ENCODE results near the gene SMAP2.

Gene SMAP2

DNA sequence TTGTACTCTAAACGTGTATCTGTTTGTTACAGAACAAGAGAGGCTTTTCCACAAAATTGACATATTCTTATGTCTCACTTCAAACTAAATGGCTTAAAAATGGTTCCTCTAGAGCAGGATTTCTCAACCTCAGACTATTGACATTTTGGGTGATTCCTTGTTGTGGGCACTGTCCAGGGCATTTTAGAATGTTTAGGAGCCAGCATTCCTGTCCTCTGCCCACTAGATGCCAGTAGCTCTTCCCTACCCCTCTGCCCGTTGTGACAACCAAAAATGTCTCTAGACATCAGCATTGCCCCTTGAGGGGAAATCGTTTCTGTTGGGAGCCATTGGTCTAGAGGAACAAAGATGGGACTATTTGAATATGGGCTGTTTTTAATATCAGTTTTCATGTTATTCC, 17.3 kb downstream of the SMAP2 start:
- DNase-seq (ENCODE audit: low read depth) = no peak

DNA sequence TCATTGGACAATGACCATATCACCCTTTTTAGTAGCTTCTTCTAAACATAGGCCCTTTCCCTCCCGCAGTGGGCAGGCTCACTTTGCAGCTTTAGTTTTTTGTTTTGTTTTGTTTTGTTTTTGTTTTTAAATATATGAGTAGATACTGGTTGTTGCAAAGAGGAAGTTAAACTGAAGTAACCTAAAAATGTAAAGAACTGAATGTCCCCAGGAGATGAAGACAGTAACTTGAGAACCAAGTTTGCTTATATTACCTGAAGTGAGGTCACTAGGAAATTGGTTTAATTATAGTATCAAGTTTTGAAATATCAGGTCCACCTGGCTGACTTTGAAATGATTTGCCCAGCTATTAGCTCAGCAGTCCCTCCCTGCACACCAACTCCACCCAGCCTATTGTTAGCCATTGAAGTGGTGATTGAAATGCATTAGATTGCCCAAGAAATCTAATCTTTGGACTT, 18.2 kb downstream of the SMAP2 start:
- DNase-seq (ENCODE audit: low read depth) = no peak

DNA sequence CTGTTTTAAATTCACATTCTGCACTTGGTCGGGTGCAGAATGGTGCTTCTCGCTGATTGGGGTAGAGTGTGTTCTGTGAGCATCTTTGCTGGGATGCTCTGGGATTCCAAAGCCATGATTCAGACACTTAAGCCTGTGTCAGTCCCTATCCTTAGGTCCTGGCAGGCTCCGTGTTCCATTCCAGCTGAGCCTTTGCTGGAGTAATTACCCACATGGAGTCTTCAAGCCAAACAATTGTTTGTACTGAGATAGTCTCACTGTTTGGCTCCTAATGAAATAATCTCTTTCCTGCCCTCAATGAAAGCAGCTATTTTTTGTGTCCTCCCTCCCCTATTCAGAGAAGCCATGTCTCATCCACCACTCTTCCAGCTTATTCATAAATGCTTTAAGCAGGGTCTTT, 18.7 kb downstream of the SMAP2 start:
- no peak for DNase-seq (ENCODE audit: low read depth)

DNA sequence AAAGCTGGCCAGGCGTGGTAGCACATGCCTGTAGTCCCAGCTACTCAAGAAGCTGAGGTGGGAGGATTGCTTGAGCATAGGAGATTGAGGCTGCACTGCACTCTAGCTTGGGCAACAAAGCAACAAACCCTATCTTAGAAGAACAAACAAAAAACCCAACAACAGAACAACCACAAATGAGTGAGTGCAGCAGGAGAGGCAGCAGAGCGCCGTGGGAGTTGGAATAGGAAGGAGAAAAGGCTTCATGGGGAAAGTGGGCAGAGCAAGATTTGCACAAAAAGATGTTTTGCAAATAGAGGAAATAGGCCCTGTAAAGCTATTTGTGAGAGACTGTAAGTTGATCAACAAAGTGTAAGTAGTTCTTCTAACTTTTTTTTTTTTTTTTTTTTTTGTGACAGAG, 19.6 kb downstream of the SMAP2 start:
- no peak for DNase-seq (ENCODE audit: low read depth)

DNA sequence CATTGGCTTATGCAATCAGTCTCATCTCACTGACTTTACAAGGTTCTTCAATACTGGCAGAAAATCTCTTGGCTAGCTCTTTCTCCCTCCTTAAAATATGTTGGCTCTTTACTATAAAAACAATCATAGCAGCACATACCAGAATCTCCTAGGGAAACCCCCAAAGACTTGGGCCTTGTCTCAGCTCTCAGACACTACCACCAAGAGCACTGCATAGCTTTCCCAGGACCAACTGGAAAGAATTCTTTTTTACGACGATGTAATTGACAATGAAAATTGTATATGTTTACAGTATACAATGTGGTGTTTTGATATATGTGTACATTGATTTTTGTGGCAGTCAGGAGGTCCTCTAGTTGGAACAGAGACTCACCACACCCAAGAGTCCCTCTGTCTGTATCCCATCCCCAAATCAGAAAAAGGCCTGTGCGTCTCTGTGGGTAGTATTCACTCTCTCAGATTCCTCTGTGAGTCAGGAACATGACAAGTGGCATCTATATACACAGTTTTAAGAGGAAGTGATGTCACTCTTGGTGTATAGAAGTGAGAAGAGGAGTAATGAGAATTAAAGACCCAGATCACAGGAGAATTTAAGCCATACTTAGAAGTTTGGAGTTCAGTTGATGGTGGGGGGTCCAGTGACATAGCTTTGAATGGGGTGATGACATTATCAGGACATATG, 21.1 kb downstream of the SMAP2 start:
- no peak for DNase-seq (ENCODE audit: low read depth)

DNA sequence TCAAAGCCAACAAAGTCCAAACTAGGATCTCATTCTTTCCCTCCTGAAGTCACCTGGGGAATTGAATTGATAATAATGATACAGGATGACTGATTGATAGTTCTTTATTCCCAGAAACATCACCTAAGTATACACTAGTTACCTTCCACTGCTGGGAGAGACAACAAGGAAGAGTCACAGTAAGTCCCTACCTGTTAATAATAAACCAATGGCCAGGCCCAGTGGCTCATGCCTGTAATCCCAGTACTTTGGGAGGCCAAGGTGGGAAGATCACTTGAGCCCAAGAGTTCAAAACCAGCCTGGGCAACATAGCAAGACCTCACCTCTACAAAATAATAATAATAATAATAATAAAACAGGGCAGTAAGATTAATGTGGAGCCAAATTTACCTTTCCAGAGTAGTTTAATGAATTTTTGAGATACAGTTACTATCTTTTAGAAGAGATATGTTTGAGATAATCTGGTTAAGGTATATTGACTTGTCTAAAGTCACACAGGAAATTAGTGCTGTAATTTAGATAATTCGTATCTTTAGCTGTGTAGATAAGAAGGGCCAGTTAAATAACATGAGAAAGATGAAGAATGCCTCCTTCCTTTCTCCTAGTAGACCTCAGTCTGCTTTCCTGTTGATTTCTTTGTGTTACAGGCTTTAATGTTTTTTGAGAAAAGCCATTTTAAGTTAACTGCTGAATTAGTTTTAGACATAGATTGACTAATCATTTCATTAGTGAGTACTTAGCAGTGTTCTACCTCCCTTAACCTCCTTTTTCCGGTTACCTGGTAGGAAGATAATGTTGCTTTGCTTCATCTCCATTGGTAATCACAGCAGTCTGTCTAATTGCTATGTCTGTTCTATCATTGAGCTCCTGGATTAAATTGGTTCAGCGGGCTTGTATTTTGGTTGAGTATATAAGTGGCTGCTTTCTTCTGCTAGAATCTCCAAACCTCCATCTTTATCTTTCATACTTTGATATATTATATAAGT, 22.0 kb downstream of the SMAP2 start:
- no peak for DNase-seq (ENCODE audit: low read depth)

DNA sequence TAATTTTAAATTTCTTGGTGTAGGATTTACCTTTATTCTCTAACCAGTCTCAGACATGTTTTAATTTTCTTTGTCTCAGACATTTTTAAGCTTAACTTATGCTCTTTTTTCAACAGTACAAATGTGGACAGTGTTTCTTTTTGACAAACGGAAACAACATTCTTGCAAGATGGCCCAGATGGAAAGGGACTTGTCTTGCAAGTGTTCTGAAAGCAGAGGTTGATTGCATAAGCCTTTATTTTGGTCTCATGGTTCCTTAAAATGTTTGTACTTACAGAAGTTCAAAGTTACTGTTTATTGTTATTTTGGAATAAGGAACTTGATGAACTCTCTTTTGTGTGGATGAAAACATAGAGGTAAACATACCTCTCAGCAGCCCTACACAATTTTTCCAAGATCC, 22.9 kb downstream of the SMAP2 start:
- DNase-seq (ENCODE audit: low read depth) = no peak

DNA sequence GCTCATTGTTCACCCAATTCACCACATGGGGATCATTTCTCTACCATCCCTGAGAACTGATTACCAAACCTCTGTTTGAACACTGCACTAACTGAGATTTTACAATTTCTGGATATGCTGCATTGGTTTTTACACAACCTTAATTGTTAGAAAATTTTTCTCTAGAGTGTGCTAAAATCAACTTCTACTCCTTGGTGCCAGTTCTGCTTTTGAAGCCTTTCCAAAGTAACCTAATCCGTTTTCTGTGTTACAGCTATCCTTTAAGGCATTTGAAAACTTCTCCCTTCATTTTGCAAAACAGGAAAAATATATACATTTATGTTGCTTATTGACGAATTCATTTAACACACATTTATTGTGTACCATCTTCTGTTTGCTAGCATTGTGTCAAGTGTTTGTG, 23.7 kb downstream of the SMAP2 start:
- no peak for DNase-seq (ENCODE audit: low read depth)

DNA sequence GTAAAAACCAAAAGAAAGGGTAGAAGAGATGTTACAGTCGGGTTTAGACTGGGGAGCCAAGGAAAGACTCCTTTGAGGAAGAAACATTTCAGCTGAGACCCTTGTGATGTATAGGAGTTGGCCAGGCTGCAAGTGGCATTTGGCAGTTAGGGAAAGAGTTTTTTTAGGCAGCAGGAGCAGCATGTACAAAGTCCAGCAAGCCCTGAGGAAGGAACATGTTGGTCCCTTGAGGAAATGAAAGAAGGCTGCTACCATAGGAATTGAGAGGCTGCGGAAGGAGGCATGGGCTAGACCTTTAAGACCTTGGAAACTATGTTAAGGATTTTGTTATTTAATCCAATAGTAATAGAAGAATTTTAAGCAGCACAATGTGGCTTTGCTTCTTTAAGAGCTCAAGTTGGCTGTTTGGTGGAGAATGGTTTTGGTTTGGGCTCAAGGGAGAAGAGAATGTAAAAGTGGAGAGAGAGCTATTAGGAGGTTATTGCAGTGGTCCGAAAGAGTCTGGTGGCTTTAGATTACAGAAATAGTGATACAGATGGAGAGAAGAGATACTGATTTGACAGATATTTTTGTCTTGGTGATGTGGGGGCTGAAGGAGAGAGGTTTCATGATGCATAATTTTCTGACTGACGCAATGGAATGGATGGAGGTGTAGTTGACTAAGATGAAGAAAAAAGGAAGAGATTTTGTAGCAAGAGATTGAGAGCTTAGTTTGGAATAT, 26.6 kb downstream of the SMAP2 start:
- no peak for DNase-seq (ENCODE audit: low read depth)

DNA sequence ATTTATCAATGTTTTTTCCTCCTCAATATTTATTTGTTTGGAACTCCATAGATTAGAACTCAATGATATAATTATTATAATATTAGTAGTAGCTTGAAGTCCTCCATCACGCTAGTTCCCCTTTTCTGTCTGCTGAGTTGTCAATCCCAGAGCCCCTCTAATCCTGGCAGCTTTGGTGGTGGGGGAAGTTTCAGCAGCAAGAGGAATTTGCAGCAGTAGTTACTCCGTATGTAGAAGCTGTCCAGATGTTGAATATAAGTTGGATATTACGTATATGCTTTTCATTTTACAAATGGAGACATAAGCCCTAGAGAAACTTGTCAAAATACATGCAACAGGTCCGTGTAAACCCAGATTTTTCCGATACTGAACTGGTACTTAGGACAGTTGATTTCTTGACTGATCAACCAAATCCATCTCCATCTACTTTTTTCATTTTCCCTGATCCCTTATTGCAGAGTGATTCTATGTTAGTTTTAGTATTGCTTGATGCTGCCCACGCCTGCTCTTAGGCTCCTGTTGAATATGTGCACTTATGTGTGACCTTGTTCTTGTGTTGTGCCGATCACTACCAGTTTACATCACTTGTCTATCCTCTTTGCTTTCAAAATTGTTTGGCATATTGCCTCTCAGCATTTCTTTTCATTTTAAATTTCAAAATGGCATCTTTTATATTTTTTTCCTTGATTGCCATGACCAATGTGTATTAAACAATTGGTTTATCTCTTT, 28.1 kb downstream of the SMAP2 start:
- DNase-seq (ENCODE audit: low read depth) = no peak

DNA sequence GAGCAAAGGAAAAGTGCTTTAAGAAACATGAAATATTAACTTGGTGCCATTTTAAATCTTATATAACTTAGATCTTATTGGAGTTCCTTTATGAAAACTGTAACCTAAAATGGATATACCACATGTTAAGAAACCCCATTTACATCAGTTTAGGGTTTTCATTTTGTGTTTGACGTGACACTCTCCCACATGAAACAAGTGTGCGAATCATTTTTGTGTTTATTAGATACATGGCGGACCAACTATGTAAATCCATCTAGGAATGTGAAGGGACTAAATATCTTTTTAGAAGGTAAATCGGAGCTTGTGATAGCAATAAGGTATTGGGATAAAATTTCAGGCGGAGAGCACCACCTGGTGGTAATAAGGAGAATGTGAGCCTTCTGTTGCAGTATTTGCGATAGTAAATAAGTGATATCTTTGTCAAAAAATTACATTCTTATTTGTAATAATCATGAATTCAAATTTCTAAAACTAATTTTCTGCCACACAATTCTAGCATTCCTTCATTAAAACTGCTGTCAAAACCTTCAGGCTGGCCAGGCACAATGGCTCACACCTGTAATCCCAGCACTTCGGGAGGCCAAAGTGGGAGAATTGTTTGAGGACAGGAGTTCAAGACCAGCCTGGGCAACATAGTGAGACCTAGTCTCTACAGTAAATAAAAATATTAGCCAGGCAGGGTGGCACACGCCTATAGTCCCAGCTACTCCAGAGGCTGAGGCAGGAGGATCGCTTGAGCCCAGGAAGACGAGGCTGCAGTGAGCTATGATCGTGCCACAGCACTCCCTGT, 31.3 kb downstream of the SMAP2 start:
- DNase-seq (ENCODE audit: low read depth) = no peak

DNA sequence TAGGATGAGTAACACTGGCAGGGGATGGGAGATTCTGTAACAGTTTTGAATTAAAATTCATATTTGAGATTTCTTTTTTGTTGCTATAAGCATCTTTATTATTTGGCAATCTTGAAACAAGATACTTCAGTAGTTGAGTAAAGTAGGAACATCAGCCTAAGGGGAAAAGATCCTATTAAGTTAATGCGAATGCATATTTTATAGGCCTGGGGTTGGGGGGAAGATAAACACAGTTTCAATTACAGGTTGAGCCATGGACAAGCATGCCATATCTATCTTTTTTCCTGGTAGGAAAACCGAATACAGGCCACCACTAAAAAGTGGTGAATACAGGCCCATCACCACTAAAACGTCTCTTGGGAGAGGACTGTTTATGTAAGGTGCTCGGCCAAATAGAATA, 32.3 kb downstream of the SMAP2 start:
- DNase-seq (ENCODE audit: low read depth) = no peak

DNA sequence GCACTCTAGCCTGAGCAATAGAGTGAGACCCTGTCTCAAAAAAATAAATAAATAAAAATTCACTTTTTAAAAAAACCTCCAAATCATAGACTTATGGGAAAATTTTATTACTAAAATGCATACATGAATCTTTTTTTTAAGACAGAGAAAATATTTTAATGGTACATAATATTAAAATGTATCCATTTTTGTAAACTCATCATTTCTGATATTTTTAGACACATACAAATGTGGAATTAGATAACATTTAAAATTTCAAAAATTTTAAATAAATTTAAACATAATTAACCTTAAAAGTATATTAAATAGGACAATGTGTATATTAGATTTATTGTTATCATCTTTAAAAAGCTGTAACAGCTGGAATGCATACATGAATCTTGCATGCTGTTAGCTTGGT, 33.9 kb downstream of the SMAP2 start:
- DNase-seq (ENCODE audit: low read depth) = no peak

DNA sequence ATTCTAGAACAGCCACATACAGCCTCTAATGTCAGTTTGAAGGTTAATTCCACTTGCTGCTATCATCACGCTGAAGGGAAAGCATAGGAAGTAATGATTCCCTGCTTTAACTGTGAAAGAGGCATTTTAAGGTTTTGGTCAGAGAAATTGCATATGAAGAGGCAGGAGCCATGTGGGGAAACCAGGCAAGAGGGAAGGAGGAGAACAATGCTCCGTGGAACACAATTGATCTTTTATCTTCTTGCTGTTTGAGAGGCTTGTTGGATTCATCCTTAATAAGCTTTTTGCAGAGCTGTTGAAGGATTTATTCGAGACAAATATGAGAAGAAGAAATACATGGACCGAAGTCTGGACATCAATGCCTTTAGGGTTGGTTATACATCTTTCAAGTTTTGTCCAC, 35.9 kb downstream of the SMAP2 start:
- no peak for DNase-seq (ENCODE audit: low read depth)

DNA sequence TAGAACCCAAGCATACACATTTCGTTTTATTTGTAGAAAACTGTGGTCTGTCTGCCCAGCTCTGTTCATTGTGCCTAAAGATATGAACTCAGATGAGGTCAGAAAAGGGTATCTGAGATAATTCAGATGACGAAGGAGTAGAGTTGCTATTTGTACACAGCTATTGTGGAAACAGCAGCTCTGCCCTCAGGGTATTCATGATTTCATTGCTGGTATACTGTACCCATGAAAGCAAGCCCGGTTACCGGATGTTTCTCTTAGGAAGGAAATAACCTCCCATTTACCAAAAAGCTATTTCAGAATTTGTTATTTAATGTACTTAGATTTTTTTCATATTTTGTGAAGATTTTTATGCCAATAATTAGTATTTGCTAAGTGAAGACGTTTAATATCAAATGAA, 37.8 kb downstream of the SMAP2 start:
- DNase-seq (ENCODE audit: low read depth) = no peak

DNA sequence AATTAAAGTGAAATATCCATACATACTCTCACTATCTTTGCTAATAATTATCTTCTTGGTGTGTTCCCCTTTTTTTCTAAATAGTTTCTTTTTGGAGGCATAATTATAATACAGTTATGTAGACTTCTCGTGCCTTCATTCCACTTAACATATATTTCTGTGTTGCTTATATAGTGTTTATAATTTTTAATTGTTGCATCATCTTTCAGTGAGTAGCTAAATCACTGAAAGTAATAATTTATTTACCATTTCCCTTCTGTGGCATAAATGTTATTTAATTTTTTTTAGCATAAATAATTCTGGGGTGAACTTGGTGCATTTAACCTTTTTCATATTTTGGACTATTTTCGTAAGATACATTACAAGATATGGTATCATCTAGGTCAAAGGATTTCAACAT, 38.3 kb downstream of the SMAP2 start:
- no peak for DNase-seq (ENCODE audit: low read depth)

DNA sequence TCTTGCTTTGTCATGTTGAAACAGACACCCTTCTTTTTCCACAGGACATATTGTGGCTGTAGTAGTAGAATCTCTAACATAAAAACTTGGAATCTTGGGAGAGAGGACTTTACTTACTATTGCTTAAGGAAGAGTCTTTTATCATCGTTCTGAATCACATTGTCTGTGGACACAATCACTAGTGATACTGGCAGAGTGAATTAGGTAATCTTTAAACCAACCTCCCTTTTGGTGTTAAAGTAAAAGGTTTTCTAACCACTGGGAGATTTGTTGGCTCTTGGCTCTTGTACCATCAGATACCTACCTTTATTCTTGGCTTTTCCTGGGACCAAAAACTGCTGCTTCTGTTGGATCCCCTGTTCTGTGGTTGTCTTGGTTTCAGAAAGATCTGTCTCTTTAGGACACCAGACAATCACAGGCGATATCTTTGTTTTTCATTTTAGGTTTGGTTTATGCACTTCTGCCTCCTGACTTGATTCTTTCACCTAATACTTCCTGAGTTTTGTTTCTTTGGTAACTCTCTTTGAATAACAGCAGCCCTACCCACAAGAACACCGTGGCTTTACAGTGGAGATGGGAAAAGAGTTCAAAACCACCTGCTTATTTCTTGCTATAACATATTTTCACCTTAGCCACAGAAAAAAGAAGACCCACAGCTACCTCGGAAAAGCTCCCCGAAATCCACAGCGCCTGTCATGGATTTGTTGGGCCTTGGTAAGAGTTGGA, 40.2 kb downstream of the SMAP2 start:
- no peak for DNase-seq (ENCODE audit: low read depth)

DNA sequence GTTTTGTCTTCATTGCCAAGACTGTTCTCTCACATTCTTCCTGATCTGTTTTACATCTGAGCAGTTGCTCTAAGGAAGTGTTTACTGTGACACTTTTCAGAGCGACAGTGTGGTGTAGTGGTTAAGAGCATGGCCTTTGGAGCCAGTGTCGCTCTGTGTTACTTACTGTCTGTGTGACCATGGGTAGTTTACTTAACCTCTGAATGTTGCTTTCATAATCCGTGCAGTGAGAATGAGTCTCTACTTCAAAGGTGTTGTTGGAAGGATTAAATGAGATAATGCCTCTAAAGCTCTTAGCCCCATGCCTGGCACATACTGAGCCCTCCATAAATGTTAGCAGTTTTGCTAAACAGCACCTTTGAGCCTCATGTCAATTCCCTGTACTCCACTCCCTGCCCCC, 40.8 kb downstream of the SMAP2 start:
- DNase-seq (ENCODE audit: low read depth) = no peak

DNA sequence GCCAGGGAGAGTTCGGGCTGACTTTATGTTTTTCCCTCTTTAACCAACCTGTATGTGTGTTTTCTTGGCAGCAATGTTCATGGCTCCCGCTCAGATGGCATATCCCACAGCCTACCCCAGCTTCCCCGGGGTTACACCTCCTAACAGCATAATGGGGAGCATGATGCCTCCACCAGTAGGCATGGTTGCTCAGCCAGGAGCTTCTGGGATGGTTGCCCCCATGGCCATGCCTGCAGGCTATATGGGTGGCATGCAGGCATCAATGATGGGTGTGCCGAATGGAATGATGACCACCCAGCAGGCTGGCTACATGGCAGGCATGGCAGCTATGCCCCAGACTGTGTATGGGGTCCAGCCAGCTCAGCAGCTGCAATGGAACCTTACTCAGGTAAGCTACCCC, 43.2 kb downstream of the SMAP2 start:
- no peak for DNase-seq (ENCODE audit: low read depth)

Measured in stimulated activated CD8-positive, alpha-beta memory T cell treated with anti-CD3 and anti-CD28 coated beads, Interleukin-15, amount 100 ng/mL, for 1 hour (primary cell).